Spleen (tissue), 11 donors: ENCODE measurements around the gene GOLGA6L10. TPM values are rescaled to one million over a fixed set of nuclear protein-coding genes. Genes with fewer than 3 reads are reported as not detected.

Experiments
- DNase-seq: peaks from one replicate; pipeline ENCODE4 v3.0.0-alpha.2; 2020
- H3K27ac ChIP-seq, 8 donors: fragments of 200-600 bp; sonication (generic) in 7 of 8; 1 replicate in 4 of 8; 2 replicates in 4 of 8; pipeline versions ENCODE4 v1.5.0 to v1.8.0; 2016 to 2021; ENCODE audit warnings: inconsistent platforms in 4 of 8, mild to moderate bottlenecking in 4 of 8, moderate library complexity in 1 of 8
- H3K27me3 ChIP-seq, 7 donors: fragments of 200-600 bp; sonication (generic) in 6 of 7; replicated peaks in 1 of 7; 1 replicate in 4 of 7; 2 replicates in 3 of 7; pipeline versions ENCODE4 v1.5.0 to v1.8.0; 2016 to 2021; ENCODE audit warnings: inconsistent platforms in 3 of 7, mild to moderate bottlenecking in 1 of 7
- H3K36me3 ChIP-seq, 6 donors: fragments of 200-600 bp; sonication (generic) in 5 of 6; 1 replicate in 4 of 6; 2 replicates in 2 of 6; pipeline versions ENCODE4 v1.5.0 to v1.8.0; 2016 to 2021; ENCODE audit warnings: inconsistent platforms in 2 of 6
- H3K4me1 ChIP-seq, 6 donors: fragments of 200-600 bp; sonication (generic) in 5 of 6; 1 replicate in 3 of 6; 2 replicates in 3 of 6; pipeline versions ENCODE4 v1.5.0 to v1.8.0; 2016 to 2021; ENCODE audit warnings: inconsistent platforms in 3 of 6
- H3K4me3 ChIP-seq, 8 donors: fragments of 200-600 bp; sonication (generic) in 7 of 8; 1 replicate in 4 of 8; 2 replicates in 4 of 8; pipeline versions ENCODE4 v1.5.0 to v1.8.0; 2016 to 2021; ENCODE audit warnings: inconsistent platforms in 4 of 8, mild to moderate bottlenecking in 4 of 8, moderate library complexity in 2 of 8
- H3K9me3 ChIP-seq, 8 donors: fragments of 200-600 bp; sonication (generic) in 7 of 8; 1 replicate in 4 of 8; 2 replicates in 4 of 8; pipeline versions ENCODE4 v1.5.0 to v1.8.0; 2016 to 2021; ENCODE audit warnings: inconsistent platforms in 4 of 8
- CTCF ChIP-seq, 11 experiments: fragments of 200-600 bp in 7 of 11; fragments of 450-650 bp in 4 of 11; sonication (generic) in 4 of 11; IDR thresholded peaks in 8 of 11; conservative IDR thresholded peaks in 3 of 11; 1 replicate in 7 of 11; 2 replicates in 4 of 11; pipeline versions ENCODE4 v1.4.0 to v1.8.0; 2016 to 2021; ENCODE audit warnings: antibody characterized with exemption in 11 of 11, inconsistent platforms in 4 of 11, mild to moderate bottlenecking in 1 of 11
- POLR2A ChIP-seq, 3 donors: fragments of 450-650 bp; IDR thresholded peaks; one replicate each; pipeline ENCODE4 v1.5.1; 2017; ENCODE audit warnings: antibody characterized with exemption in 3 of 3, mild to moderate bottlenecking in 1 of 3
- POLR2AphosphoS5 ChIP-seq, 3 donors: sonication (generic); formaldehyde crosslinking; IDR thresholded peaks; one replicate each; pipeline ENCODE4 v1.5.1; 2017; ENCODE audit warnings: antibody characterized with exemption in 3 of 3
- WGBS, 5 donors: extraction: QIAGEN DNeasy Blood & Tissue Kit in 3 of 5; methylation state at CpG; one replicate each; pipeline versions ENCODE4 v1.1.5 to v1.1.7; 2013 to 2018; 5-methylcytosine and 5-hydroxymethylcytosine counted together
- intact Hi-C: fragments of 100-400 bp; cut with DNase I; formaldehyde crosslinking; loops from one replicate; pipeline ENCODE4 v1.15.0; 2023; ENCODE audit warnings: low total_unique reads
- polyA plus RNA-seq, 3 donors: library from polyadenylated mRNA; stranded (reverse); fragments of 200-250 nt; gene quantifications; one replicate each; pipeline ENCODE4 v1.2.1, GENCODE V29; 2013
- total RNA-seq, 7 donors: library from RNA; depleted of rRNA in 3 of 7; stranded (reverse); fragments of >200 nt in 3 of 7; fragmentation: NEBNext Ultra II Directional in 4 of 7; extraction: Animal tissue kit (Norgen Biotek cat#: 25700) in 4 of 7; gene quantifications; one replicate each; pipeline versions ENCODE4 v1.1.0 to v1.2.1, GENCODE V29; 2016 to 2021
- donor health status: healthy with polysubstance abuse.
- donor health status: DM: no; HTN: no; CAD: no; lungs with moderate emphysema.
- donor health status: DM: no; HTN: no; CAD: no.
- donor health status: Bipolar disorder and iron deficiency.
- donor health status: healthy.
- donor health status: DM: no; HTN: no; CAD: no.
- donor health status: DM: yes; HTN: yes; CAD: no.

GOLGA6L10 gene
- total and polyA plus RNA-seq, 10 donors, result 0.85 to 2.3 (median 1.4) TPM

DNA sequence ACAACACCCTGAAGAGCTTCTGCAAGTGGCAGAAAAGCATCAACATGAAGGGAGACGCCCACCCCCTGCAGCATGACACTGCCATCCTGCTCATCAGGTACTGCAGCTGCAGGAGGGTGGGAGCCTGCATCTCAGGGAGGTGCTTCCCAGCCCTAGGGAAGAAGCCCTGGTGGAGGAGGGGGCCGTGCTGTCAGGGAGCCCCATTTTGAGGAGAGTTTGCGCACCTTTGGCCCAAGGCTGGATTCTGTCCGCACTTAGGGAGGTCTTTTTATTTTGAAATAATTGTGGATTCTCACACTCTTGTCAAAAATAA is 44.5 kb downstream of the GOLGA6L10 start:
- Histone ChIP-seq H3K27ac (no peak overlapping the region), H3K27me3 (no peaks in the 10 kb centered on the region), H3K4me1 (no peaks in the 10 kb centered on the region), H3K36me3 (no peaks in the 10 kb centered on the region), H3K9me3 (peaks cover 0 to under 1% (median 0%) of the 10 kb centered on the region in 8 donors), H3K4me3 (no peak overlapping the region)
- no peak for TF ChIP-seq POLR2AphosphoS5 (IDR thresholded peaks at IDR 0.05)
- no peak for TF ChIP-seq POLR2A (IDR thresholded peaks at IDR 0.05)
- no peak for TF ChIP-seq CTCF (IDR thresholded peaks at IDR 0.05 in 8 of 11, conservative IDR thresholded peaks at IDR 0.05 in 3 of 11)
- WGBS, 5 donors, result 86 to 100% (median 92%) methylated on average over 3 to 4 of the region's 4 CpGs
- intact Hi-C loops, result no loop called here
- no peak for DNase-seq

DNA sequence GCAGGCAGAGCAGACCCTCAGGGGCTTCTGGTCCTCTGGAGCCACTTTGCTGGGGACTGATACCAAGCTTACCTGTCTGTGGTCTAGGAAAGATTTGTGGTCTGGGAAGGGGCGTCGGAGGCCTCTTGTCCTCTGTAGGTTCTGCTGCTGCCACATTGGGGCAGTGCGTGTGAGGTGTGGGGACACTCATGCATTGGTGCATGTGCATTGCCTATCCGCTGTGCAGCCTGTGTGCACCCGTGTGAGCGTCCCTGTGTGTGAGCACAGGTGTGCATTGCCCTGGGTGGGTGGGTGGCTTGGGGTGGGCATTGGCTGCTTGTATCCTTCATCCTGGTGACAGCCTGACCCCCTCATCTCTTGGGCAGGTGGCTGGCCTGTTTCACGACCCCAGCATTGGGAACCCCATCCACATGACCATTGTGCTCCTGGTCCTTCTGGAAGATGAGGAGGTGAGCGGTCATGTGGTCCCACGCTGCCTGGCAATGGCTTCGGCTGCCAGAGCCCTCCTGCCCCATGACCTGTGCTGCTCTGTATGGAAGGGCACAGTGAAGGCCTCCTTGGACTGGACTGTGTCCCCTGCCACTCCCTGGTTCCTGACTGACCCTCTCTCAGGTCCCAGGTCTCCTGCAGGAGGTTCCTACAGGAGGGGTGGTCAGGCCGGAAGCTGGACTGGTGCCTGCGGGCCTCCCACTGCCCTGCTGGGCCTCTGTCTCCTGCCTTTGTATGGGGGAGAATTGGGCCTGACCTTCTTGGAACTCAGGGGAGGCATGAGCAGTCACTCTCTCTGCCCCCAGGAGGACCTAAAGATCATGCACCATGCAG is 45.1 kb downstream of the GOLGA6L10 start:
- WGBS, 5 donors, result 92 to 97% (median 95%) methylated on average over 9 to 12 of the region's 12 CpGs
- DNase-seq, result no peak
- no peak for TF ChIP-seq POLR2AphosphoS5 (IDR thresholded peaks at IDR 0.05)
- no peak for TF ChIP-seq CTCF (IDR thresholded peaks at IDR 0.05 in 8 of 11, conservative IDR thresholded peaks at IDR 0.05 in 3 of 11)
- no peak for TF ChIP-seq POLR2A (IDR thresholded peaks at IDR 0.05)
- H3K9me3 ChIP-seq, result no peaks in the 10 kb centered on the region
- H3K36me3 ChIP-seq, result no peaks in the 10 kb centered on the region
- no peak overlapping the region for H3K4me3 ChIP-seq
- no peak overlapping the region for H3K27ac ChIP-seq
- no peaks in the 10 kb centered on the region for H3K4me1 ChIP-seq
- intact Hi-C loops, result no loop called here
- H3K27me3 ChIP-seq, result no peaks in the 10 kb centered on the region

DNA sequence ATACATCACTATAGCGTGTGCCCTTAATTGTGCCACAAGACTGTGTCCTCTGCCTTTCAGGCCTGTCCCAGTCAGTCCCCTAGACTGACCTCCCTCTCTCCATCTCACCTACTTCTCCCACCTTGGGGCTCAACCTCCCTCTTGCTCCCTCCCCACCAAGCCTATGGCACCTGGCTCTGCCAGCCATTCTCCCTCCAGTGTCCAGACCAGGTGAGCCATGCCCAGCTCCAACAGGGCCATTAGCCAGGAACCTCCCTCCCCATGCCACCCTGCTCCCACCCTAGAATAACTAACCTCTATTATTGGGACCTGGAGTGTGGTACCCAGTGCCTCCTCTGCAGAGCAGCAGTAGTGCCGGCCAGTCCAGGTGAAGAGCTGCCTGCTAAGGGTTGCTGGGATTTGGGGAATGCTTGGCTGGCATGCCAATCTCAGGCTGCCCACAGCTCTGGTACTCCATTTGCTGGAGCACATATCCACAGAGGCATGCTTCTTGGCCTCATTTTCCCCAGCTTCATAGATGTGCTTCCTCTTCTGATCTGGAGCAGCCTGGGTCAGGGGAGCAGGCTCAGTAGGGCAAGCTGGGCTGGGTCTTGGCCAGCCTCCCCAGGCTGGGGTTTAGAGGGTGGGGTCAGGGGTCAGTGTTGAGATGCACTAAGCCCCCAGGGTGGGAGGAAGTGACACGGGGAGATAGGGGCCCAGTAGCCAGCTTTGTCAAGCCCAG is 47.8 kb downstream of the GOLGA6L10 start:
- Histone ChIP-seq H3K4me1 (peaks cover 0 to 11% (median 7%) of the 10 kb centered on the region in 6 donors), H3K9me3 (no peaks in the 10 kb centered on the region), H3K27ac (peak overlapping the region in 1 of 8 donors; percentile 21), H3K36me3 (no peaks in the 10 kb centered on the region), H3K27me3 (peaks cover 0 to 8% (median 0%) of the 10 kb centered on the region in 7 donors), H3K4me3 (no peak overlapping the region)
- WGBS, 5 donors, result 76 to 94% (median 82%) methylated on average over 3 of the region's 3 CpGs
- no peak for TF ChIP-seq POLR2A (IDR thresholded peaks at IDR 0.05)
- no peak for TF ChIP-seq CTCF (IDR thresholded peaks at IDR 0.05 in 8 of 11, conservative IDR thresholded peaks at IDR 0.05 in 3 of 11)
- intact Hi-C loops, result no loop called here
- DNase-seq, result no peak

- WGBS, 5 donors, result 88 to 93% (median 89%) methylated on average over 7 of the region's 7 CpGs
- Histone ChIP-seq H3K9me3 (no peaks in the 10 kb centered on the region), H3K36me3 (no peaks in the 10 kb centered on the region), H3K4me3 (no peak overlapping the region), H3K27me3 (peaks cover 0 to 8% (median 0%) of the 10 kb centered on the region in 7 donors), H3K4me1 (peaks cover 0 to 11% (median 7%) of the 10 kb centered on the region in 6 donors), H3K27ac (peak overlapping the region in 2 of 8 donors; percentile 21 to 41)
- DNase-seq, result no peak
- intact Hi-C loops, result no loop called here
- no peak for TF ChIP-seq POLR2A (IDR thresholded peaks at IDR 0.05)
- no peak for TF ChIP-seq CTCF (IDR thresholded peaks at IDR 0.05 in 8 of 11, conservative IDR thresholded peaks at IDR 0.05 in 3 of 11)
- TF ChIP-seq POLR2AphosphoS5 (IDR thresholded peaks at IDR 0.05), result no peak
Measured at GRCh38 chr15:82300883-82301282, 48.4 kb downstream of the GOLGA6L10 start.
